HG02973 (cell line): Measurements from ENCODE around the gene PHF21B.
"Not testable (repeated sequence)": the region's sequence is repeated elsewhere in the genome, so short reads cannot be mapped to it uniquely, and the experiment has no call there.

Source experiments
- ATAC-seq: cut with Tn5 transposase; IDR thresholded peaks from one replicate; pipeline ENCODE4 v1.9.1; 2021; ENCODE audit warnings: moderate library complexity; ENCODE audit not compliant: unreplicated experiment

The PHF21B gene

GRCh38 chr22:45009606-45010531 lies at the start of gene PHF21B:
TSS of gene PHF21B (minus strand) at chr22:45010005. CDS start at chr22:45009549, 456 bp downstream.
- ATAC-seq = no peak

GRCh38 chr22:45059296-45059695 lies 49.5 kb upstream of the PHF21B start:
- ATAC-seq = no peak

GRCh38 chr22:45058622-45058912 lies 48.8 kb upstream of the PHF21B start:
- no peak for ATAC-seq

GRCh38 chr22:45055936-45056335 lies 46.1 kb upstream of the PHF21B start:
- ATAC-seq = no peak

DNA sequence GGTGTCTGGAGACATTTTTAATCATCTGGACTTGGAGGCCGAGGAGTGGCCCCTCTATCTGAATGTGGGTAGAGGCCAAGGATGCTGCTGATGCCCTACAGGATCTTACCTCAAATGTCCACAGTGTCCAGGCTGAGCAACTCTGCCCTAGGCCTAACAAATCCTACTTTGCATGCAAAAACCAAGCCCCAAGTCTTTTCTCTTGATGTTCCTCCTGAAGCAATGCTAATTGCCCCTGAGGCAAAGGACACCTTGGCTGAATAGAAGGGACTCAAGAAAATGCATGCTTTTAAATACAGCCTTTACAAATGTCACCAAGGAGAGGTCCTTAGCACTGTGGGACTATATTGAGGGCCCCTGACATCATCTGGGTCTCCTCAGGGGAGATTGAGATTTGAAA lies 43.8 kb upstream of the PHF21B start:
- no peak for ATAC-seq

- no peak for ATAC-seq
Observed at GRCh38 chr22:45053094-45053493, 43.3 kb upstream of the PHF21B start.

DNA sequence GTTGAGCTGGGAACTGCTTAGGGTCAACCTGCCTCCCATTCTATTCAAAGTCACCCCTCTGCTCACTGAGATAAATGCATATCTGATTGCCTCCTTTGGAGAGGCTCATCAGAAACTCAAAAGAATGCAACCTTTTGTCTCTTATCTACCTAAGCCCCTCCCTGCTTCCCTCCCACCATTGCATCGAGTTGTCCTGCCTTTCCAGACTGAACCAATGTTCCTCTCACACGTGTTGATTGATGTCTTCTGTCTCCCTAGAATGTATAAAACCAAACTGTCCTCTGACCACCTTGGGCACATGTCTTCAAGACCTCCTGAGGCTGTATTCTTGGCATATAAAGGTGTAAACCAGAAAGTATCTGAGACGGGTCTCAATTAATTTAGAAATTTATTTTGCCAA lies 42.9 kb upstream of the PHF21B start:
- ATAC-seq = not testable (repeated sequence)

GRCh38 chr22:45051946-45052345 lies 42.1 kb upstream of the PHF21B start:
- no peak for ATAC-seq

GRCh38 chr22:45051419-45051818 lies 41.6 kb upstream of the PHF21B start:
- ATAC-seq = no peak

DNA sequence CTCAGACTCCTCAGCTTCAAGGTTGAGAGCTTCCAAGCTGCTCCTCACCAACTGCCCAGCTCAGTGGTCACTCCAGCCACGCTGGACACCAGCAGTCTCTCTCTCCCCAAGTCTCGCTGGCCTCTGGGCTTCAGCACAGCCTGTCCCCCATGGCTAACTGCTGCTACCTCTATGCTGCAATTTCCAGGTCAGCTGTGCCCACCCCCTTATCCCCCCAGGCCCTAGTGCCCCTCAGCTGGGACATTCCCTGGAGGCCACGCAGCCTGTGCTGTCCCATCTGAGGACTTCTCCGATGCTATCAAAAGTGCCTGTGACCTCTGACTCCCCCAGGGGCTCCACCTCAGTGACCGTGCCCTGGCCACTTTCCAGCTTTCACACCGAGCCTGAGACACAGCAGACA lies 37.5 kb upstream of the PHF21B start:
- ATAC-seq = no peak

GRCh38 chr22:45045208-45045607 lies 35.4 kb upstream of the PHF21B start:
- no peak for ATAC-seq

- no peak for ATAC-seq
Observed at GRCh38 chr22:45042263-45042662, 32.5 kb upstream of the PHF21B start.

- no peak for ATAC-seq
Observed at GRCh38 chr22:45039133-45039532, 29.3 kb upstream of the PHF21B start.

GRCh38 chr22:45036154-45036553 lies 26.3 kb upstream of the PHF21B start:
- ATAC-seq = no peak

DNA sequence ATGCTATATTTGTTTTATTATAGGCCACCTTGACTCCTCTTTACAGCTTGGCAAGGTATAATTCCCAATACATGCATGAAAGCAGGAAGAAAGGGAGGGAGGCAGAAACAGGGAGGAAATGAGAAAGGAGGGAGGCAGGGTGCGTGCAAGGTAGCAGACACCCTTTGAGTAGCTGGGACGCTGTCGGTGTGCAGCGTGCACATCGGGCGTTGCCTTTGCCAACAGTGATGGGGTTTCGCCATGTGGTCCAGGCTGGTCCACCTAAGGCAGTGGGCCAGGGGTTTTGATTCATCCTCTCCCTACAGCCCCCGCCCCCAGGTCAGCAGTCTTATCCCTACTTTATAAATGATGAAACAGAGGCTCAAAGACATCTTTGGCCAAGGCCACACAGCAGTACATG lies 25.0 kb upstream of the PHF21B start:
- no peak for ATAC-seq

GRCh38 chr22:45034156-45034555 lies 24.4 kb upstream of the PHF21B start:
- no peak for ATAC-seq

DNA sequence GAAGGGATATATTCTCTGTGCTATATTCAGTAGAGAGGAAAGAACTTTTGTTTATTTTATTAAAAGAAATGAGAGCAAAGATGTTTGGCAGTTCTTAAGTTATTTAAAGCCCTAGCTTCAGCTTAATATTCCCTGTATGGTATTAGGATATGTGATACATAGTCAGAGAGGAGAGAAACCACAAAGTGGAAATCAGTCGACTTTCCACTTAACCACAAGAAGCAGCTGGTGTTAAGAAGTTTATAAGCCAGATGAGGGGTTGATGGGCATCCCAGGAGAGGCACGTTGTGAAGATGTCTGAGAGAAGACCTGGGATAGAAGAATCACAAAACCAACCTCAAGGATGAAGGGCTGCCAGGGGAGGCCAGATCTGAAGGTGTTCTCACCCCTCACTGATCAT lies 23.3 kb upstream of the PHF21B start:
- ATAC-seq = no peak

DNA sequence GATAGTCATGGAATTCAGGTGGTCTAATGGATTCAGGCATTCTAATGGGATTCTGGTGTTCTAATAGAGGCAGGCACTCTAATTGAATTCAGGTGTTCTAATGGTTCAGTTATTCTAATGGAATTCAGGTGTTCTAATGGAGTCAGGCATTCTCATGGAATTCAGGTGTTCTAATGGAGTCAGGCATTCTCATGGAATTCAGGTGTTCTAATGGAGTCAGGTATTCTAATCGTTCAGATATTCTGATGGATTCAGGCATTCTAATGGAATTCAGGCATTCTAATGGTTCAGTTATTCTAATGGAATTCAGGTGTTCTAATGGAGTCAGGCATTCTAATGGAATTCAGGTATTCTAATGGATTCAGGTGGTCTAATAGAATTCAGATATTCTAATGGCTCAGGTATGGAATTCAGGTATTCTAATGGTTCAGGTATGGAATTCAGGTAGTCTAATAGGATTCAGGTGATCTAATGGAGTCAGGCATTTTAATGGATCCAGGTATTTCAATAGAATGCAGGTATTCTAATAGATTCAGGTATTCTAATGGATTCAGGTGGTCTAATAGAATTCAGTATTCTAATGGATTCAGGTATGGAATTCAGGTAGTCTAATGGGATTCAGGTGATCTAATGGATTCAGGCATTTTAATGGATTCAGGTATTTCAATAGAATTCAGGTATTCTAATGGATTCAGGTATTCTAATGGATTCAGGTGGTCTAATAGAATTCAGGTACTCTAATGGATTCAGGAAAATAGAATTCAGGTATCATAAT lies 22.0 kb upstream of the PHF21B start:
- ATAC-seq = no peak

DNA sequence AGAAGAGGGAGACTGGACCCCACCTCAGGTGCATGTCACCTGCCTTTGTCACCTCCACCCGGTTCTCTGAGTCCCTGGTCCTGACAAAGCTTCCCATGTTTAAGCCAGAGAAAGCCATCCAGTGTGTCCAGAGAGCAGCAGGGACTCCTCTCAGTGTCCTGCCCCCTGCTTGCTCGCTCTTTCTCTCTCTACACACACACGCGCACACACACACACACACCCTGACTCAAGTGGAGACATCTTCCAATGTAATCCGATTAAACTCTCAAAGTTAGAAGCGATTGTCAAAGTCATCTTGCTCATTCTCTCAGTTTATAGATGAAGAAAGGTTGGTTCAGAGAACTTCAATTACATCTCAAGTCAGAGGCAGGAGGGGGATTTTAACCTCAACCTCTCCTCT lies 19.7 kb upstream of the PHF21B start:
- no peak for ATAC-seq

GRCh38 chr22:45026511-45026910 lies 16.7 kb upstream of the PHF21B start:
- no peak for ATAC-seq

DNA sequence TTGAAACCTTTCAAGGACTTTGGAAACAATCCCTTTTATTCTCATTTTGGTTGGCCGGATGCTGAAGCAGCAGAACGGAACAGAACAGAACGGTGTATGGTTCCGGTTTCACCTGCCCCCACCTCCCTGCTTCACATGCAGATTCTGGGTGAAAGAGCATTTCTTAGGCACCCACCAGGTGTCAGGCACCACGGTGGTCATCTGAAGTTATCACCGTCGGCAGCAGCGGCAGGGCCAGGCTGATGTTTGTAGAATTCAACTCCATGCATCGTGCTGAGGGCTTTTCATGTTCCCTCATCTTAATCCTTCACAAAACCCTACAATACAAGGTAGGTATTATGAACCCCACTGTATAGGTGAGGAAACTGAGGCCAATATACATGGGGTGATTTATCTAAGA lies 13.6 kb upstream of the PHF21B start:
- ATAC-seq = no peak
